ENCODE results near the gene THEM4.

DNA sequence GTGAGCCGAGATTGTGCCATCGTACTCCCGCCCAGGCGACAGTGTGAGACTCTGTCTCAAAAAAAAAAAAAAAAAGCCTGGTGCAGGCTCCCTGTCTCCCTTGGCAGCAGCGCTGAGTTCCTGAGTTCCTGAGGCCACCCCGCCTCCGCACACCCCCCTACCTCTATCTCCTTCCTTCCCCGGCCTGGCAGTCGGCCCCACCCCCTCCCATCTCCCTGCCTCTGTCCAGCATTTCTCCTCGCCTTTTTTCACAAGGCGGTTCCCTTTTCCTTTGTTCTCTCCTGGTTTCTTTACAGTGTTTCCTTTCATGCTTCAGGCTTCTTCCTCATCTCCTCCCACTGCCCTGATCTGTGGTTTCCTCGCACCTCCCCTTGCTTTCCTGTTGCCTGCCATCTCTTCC lies 80.4 kb downstream of the THEM4 start:
- TF ChIP-seq, protein P1, sequence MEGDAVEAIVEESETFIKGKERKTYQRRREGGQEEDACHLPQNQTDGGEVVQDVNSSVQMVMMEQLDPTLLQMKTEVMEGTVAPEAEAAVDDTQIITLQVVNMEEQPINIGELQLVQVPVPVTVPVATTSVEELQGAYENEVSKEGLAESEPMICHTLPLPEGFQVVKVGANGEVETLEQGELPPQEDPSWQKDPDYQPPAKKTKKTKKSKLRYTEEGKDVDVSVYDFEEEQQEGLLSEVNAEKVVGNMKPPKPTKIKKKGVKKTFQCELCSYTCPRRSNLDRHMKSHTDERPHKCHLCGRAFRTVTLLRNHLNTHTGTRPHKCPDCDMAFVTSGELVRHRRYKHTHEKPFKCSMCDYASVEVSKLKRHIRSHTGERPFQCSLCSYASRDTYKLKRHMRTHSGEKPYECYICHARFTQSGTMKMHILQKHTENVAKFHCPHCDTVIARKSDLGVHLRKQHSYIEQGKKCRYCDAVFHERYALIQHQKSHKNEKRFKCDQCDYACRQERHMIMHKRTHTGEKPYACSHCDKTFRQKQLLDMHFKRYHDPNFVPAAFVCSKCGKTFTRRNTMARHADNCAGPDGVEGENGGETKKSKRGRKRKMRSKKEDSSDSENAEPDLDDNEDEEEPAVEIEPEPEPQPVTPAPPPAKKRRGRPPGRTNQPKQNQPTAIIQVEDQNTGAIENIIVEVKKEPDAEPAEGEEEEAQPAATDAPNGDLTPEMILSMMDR (IDR thresholded peaks at IDR 0.05; ENCODE audit: low read depth, low read length) = no peak
- TF ChIP-seq MYC (IDR thresholded peaks at IDR 0.05; ENCODE audit: low read depth, low read length) = no peak
- no peak for TF ChIP-seq POLR2A (IDR thresholded peaks at IDR 0.05; ENCODE audit: extremely low read depth, insufficient read length)
- TF ChIP-seq, protein P2, sequence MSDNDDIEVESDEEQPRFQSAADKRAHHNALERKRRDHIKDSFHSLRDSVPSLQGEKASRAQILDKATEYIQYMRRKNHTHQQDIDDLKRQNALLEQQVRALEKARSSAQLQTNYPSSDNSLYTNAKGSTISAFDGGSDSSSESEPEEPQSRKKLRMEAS (IDR thresholded peaks at IDR 0.05; ENCODE audit: low read depth, low read length) = no peak
